ENCODE data around the gene JAM3.

The JAM3 gene

DNA sequence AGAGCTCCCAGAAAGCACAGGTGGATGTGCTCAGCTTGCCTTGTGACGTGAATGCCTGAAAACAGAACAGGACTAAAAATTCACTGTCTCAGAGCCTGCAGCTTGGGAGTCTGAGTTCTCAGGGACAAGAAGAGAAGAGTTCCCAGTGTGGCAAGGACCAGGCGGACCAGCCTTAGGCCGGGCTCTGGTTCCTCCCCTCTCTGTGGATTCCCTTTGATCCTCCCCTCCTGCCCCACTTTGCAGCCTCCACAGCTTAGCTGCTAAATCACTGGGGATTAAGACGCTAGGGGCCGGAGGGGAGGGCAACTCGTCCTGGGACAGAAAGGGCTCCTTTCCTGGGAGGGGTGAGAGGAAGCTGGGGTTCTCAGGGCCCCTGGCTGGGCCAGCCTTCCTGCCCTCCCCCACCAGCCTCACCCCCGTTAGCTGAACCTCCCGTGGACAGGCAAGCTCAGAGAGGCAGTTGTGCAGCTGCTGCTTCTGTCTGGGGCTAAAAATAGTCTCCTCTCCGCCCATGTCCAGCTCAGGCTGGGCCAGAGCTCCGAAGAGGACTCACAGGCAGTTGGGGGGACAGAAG, 29.9 kb upstream of the JAM3 start:
- in situ Hi-C loops (cut with MboI; ENCODE audit: low sequenced_read_pairs) = no loop called here

DNA sequence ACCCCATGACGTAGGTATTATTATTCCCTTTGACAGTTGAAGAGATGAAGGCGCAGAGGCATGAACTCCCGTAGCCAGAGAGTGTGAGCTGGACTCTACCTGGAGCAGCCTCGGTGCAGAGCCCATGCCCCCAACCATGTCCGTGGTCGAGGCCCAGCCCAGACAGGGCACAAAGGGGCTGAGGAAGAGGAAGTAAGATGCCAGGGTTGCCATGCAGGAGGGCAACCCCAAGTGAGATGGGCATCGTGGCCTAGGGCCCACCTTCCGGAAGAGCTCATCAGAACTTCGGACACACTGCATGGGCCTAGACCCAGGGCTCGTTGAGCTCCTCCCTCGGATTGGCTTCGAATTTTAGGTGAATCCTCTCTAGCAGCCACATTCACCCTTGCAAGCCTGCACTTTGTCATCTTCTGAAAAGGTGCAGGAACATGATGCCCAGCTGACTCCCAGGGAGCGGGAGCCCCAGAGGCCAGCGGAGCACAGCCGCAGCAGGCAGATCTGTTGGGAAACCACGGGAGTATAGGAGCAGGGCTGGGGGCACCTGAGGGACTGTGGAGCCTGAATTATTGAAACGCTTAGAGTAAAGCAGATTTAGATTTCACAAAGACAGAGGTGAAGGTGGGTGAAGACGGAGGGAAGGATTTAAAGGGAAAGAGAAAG, 29.0 kb upstream of the JAM3 start:
- in situ Hi-C loops (cut with MboI; ENCODE audit: low sequenced_read_pairs) = no loop called here

DNA sequence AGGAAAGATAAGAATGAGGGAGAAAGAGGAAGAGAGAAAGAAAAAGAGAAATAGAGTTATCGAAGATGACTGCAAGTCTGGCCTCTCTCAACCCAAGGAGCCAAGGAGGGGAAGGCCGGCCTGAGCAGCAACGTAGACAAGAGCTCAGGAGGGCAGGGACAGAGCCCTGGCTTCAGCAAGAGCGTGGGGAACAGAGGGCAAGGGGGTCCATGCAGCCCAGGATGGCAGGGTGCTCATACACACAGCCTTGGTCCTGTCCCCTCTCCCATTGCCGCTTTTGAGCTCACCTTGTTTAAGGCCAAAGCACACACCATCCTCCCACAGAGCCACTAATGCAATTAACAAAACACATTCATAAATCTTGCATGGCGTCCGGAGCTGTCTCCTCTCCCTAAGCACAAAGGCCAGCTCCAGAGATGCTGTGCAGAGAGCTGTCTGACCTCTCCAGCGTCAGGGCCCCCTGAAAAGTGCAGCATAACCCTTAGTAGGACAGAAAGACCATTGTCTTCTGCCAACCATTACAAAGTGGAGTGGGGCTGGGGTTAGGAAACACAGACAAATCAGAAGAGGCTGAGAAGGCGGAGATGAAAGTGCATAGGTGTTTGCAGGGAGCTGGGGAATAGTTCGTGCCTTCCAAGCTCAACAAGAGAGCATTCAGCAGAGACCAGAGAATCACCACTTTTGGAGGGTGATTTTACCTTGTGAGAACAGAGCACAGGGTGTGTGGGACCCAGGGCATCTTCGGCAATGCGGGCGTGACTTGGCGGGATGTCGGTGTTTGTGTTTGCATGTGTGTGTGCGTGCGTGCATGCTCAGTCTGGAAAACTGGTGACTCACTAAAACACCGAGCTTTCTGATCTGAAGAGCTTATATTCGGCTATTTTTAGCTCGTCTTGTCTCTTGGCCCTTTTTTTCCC, 28.2 kb upstream of the JAM3 start:
- in situ Hi-C loops (cut with MboI; ENCODE audit: low sequenced_read_pairs) = no loop called here

DNA sequence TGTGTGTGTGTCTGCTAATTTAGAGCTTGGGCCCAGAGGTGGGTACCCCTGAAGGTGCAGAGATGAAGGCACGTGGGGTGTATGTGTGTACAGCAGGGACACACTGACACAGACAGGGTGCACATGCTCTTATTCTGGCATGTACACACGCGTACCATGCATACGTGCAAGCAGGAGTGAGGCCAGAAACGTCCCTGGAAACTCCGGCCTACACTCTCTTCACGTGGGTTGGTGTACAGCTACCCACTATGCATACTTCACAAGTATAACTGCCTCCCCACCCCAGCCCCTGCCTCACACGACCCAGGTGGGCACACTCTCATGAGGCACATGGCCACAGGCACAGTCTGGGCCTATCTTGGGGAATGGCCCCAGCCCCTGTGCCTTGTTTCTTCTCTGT, 27.5 kb upstream of the JAM3 start:
- in situ Hi-C loops (cut with MboI; ENCODE audit: low sequenced_read_pairs) = no loop called here

DNA sequence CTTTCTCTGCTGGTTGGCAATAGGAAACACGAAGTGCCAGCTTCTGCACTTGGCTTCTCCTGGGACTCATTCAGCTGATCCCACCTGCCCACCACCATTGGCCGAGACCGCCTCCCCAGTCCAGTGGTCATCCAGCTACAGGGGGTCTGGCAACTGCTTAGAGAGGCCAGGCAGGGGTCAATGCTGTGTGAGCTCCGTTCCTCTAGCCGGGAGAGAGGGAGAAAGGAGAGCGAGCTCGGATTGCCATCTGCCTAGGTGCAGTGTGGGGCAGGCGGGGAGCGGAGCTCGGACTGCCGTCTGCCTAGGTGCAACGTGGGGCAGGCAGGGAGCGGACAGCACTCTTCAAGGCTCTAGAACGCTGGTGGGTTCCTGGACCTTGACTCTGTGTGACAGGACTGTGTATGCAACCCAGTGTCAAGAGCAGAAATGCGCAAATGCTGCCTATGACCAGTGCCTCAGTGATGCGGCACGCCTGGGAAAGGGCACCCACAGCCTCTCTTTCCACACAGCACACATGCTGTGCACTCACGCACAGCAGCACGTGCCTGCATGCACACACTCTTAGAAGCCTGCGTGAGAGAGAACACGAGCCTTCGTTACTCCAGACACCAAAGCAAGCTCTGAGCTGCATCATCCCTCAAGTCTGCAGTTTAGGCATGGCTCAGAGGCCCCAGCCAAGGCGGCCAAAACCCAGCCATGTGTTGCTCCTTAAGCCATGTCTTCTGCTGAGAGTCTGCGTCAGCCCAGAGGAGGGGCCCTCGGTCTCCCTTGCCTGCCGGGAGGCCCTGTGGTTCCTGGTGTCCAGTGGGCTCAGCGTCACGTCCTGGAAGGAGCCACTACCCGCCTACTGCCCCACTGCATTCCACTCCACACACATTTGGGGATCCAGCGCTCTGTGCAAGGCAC, 26.8 kb upstream of the JAM3 start:
- in situ Hi-C loops (cut with MboI; ENCODE audit: low sequenced_read_pairs) = no loop called here

DNA sequence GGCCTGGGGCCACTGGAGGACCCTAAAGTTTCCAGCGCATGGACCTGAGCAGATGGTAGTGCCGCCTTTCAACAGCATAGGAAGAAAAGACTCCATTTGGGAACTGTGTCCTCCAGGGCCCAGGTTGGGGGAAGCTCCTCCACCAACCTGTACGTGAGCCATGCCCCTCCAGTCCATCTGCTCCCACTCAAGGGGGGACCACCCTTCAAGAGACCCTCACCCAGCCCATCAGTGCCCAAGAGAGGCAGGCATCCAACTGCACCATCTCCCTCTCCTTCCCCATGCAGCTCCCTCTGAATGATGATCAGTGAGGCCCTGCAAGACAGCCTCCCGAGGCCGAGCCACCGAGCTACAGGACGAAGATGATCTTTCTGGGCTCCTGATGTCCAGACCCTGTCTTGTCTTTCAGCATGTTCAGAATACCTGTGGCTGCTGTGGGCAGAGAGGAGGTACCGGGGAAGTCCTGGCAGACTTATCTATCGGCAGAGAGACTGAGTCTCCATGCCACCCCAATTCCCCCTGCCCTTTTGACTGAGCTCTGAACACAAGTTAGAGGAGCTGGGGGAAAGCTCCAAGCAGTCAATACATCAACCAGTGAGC, 25.0 kb upstream of the JAM3 start:
- in situ Hi-C loops (cut with MboI; ENCODE audit: low sequenced_read_pairs) = no loop called here

DNA sequence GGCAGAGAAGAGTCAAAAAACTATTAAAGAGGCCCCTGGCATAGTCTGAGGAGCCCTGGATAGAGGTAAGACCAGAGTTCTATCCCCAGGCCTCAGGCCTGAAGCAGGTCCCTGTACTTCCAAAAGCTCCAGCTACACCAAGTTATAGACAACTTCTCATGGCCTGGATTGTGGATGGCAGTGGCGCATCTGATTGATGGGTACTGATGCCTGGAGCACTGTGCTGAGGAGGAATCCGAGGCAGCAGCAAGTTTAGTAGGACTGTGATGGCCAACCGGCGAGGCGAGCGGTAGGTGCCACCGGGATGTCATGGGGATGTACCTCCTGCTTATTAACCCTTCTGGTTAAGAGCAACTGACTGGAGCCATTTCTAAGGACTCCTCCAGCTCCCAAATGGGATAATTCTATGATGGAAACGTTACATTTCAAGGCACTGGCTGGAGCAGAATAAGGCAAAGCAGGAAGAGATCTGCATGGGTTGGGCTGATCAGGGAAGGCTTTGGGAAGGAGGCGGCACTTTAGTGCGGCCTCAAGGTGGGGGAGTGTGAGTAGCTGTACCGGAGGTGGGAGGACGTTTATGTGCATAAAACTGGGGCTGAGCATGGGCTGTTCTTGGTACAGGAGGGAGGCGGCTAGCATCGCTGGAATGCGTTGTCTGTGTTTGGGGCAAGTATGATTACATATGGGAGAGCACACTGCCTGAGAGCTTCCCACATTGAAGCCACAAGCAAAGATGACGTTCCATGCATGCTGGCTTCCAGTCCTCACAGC, 24.2 kb upstream of the JAM3 start:
- in situ Hi-C loops (cut with MboI; ENCODE audit: low sequenced_read_pairs) = no loop called here

DNA sequence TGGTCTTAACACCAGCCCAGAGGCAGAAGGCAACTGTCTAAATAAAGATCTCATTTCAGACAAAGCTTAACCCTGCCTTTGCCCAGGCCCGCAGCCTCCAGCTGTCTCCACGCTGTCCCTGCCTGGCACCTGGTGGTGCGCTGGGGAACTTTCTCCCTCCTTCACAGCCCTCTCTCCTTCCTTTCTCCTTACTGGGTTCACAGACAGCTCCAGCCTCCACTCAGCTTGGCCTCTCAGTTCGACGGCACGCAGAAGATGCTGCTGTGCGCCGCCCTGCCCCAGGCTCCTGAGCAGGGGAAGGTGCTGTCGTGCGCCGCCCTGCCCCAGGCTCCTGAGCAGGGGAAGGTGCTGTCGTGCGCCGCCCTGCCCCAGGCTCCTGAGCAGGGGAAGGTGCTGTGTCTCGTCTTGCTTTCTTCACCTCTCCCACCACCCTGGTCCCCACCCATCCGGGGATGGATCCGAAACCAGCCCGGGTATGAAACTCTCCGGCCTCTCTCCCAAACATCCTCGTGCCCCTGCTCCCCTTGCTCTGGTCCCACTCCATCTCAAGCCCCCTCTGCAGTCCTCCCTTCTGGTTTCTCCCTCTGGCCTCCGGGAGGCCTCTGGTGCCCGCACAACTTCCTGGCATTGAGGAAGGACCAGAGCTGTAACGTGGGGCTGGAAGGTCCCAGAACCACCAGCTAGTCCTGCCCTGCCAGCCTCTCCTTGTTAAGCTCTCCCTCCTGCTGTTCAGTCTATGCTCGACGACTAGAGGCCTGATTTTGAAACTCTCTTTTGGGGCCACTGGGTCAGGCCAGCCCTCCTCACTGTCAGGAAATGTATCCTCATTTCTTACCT, 22.9 kb upstream of the JAM3 start:
- in situ Hi-C loops (cut with MboI; ENCODE audit: low sequenced_read_pairs) = no loop called here

DNA sequence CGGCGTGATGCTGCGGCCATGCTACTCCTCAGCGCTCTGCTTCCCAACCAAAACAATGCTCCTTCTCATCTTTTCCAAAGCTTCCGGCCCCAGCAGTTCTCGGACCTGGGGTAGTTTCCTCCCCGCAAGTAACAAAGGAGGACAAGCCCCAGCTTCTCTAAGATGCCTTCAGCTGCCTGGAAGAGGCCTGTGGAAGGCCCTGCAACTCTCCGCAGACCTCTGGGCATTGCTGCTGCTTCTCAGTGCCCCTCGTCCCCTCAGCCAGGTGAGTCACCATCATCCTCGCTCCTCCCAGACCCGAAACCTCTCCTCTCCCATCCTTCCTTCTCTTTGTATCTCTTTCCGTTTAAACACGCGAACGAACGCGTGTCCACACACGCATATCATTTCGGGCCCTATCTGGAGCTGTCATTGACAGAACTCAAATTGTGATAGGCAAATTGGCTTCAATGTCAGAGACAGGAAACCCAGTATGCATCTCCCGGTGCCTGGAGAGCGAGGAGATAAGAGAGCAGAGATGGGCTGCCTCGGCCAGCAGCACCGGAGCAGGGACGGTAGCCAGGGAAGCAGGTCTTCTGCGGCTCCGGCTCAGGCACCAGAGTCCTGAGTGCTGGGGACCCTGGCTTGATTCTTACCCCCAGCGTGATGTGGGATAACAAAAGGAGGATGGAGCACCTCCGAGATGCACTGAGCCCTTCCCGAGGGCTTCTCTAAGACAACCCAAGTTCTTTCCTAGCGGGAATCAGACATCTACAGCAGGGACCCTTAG, 22.0 kb upstream of the JAM3 start:
- in situ Hi-C loops (cut with MboI; ENCODE audit: low sequenced_read_pairs) = no loop called here

DNA sequence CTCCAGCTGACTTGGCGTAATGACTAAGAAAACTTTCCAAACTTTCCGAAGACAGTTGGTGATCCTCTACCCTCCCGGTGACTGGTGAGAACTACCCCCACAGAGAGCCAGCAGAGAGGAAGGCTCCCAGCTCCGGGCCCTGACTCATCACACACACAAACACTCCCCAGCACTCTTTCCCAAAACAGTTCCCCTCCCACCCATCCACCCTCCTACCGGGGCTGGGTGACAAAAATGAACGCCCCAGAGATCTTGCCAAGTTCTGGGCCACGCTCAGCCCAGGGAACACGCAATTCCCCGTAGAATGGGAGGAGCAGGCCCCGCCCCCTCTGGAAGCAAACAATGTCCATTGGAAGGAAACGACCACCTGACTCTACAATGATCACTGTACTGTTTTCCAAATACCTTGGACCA, 21.3 kb upstream of the JAM3 start:
- in situ Hi-C loops (cut with MboI; ENCODE audit: low sequenced_read_pairs) = no loop called here

DNA sequence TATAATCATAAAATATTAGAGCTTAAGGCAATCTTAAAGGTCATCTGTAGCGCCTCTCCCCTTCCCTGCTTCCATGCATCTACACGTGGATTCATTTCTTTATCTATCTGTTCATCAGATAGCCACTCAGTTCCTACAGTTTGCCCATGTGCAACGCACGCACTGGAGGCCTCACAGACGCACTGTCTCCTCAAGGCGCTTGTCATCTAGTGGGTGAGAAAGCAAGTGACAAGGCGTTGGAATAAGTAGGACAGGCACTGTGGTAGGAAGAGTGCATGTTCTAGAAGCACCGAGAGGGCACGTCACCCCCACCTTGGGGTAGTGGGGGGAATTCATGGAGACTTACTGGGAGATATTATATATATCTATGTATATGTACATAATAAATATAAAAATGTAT, 20.8 kb upstream of the JAM3 start:
- in situ Hi-C loops (cut with MboI; ENCODE audit: low sequenced_read_pairs) = no loop called here

DNA sequence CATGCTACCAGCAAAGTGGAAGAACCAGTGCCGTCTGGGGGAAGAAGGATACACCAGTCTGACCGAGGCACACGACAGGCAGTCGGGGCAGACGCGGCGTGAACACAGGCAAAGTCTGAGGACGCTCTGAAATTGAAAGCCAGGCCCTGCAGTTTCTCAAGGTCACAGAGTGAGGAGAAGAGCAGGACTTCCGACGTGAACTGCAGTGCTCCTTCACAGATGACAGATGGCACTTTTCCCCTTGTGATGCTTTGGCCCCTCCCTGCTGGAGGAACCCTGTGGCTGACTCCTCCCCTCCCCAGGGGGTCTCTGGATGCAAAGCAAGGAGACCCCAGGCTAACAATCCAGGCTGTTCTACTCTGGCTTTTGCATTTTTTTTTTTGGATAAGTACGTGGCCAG, 19.6 kb upstream of the JAM3 start:
- in situ Hi-C loops (cut with MboI; ENCODE audit: low sequenced_read_pairs) = no loop called here

DNA sequence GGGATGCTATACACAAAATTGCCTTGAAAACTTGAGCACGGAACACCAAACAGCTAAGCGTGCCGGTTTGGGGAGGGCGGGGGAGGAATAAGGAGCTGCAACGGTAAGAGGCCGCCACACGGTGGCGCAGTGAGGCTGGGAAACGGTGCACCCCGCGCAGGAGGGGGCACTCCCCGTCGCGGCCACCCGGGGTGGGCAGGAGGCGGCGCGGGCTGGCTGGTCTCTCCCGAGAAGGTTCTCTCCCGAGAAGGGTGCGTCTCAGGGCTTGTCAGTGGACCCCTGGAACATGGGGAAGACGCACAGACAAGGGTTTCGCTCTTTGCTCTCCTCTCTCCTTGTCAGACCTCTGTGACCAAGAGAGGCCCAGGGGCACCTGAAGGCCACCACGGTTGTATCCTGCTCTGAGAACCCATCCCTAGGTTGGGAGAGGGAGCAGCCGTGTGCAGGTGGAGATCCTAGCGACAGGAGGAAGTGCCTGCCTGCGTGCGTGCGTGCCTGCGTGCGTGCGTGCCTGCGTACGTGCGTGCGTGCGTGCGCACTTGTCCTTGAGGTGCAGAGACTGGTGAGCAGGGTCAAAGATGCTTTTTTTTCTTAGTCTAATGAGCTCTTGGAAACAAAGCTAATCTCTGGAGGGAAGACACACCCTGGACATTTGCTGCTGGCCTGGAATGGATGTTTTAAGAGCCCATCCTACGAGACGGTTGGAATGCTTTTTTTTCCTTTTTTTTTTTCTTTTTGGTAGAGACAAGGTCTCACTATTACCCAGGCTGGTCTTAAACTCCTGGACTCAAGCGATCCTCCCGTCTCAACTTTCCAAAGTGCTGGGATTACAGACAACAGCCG, 18.1 kb upstream of the JAM3 start:
- in situ Hi-C loops (cut with MboI; ENCODE audit: low sequenced_read_pairs) = no loop called here

DNA sequence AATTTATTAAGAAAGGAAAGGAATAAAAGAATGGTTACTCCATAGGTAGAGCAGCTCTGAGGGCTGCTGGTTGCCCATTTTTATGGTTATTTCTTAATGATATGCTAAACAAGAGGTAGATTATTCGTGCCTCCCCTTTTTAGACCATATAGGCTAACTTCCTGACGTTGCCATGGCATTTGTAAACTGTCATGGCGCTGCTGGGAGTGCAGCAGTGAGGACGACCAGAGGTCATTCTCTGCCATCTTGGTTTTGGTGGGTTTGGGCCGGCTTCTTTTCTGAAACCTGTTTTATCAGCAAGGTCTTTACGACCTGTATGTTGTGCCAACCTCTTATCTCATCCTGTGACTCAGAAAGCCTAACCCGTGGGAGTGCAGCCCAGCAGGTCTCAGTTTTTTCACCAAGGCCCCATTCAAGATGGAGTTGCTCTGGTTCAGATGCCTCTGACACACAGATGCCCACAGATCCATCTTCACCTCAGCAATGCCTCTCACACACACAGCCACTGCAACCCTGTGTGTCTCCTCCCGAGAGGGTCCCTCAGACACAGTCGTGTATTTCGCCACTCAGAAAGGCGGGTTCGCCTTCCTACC, 16.4 kb upstream of the JAM3 start:
- in situ Hi-C loops (cut with MboI; ENCODE audit: low sequenced_read_pairs) = no loop called here

DNA sequence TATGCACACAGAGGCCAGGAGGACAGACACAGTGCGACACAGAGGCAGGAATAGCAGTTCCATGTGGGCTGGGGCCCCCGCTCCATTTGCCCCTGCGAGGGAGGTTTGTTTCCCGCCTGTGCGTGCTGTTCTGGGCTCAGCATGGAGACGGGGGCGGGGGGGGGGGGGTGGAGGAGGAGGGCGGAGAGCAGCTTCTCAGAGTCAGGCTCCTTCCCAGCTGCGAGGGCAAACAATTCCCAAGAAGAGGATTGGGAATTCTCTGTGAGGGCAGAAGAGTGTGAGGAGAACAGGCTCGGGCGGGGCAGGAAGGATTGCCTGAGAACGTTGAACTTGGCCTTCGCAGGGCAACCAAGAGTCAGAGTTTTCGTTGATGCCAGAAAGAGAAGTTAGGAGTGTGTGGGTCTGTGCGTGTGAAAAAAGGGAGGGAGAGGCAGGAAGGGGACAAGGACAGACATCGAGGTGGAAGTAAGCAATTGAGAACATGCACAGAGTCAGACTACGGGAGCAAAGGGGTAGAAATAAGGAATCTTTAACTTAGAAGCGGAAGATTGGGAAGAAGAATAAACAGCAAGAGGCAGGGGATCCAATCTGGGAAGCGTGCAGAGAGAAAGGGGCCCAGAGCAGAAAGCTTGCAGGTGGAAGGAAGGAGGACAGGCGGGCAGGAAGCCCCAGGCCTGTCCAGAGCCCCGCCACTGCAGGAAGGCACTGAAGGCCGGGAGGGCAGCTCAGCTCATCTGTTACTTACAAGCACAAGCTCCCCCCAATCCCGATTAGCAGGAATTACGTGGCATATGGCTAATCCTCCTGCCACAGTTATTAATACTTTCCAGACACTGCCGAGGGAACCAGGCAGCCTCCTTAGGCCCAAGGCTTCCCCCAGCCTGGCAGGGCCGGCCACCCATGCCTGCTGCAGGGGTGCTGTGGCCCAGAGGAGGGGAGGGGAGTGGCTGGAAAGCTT, 15.6 kb upstream of the JAM3 start:
- in situ Hi-C loops (cut with MboI; ENCODE audit: low sequenced_read_pairs) = no loop called here

DNA sequence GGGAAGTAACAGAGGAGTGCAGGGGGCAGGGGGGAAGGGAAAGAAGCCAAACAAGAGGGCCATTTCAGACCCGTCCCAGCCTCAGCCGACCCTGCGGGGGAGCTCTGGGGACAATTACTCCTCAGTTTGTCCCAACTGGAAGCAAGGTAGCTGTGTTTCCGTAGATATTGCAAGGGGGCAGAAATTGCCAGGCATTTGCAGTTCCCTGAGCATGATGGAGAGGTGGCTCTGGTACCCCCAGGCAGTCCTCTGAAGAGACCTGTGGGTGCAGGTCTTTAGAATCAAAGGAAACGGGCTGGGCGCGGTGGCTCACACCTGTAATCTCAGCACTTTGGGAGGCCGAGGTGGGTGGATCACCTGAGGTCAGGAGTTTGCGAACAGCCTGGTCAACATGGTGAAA, 13.8 kb upstream of the JAM3 start:
- in situ Hi-C loops (cut with MboI; ENCODE audit: low sequenced_read_pairs) = no loop called here

Data from HL-60/S4 (cell line).